Panc1 (cell line): ENCODE results near the gene ITGB2. TPM values are rescaled to one million over a fixed set of nuclear protein-coding genes. Genes with fewer than 3 reads are reported as not detected.

Experiments used
- ATAC-seq: fragments of 200-7000 bp; cut with Tn5 transposase; 2 replicates; pipeline ENCODE4 v1.9.1; 2020; ENCODE audit warnings: mild to moderate bottlenecking, moderate library complexity
- BruUV-seq: library from RNA; stranded (reverse); fragments of 400-500 nt; replicated peaks from 2 replicates; lab custom pipeline; 2021; lab: Mats Ljungman, UMichigan
- CTCF ChIA-PET: fragments of 300-600 bp; sonication (Branson Sonifier 250); formaldehyde crosslinking; loops from one replicate; lab custom pipeline; 2022; ENCODE audit warnings: antibody characterized with exemption; lab: Charles Lee
- POLR2A ChIA-PET: fragments of 300-600 bp; sonication (Branson Sonifier 250); formaldehyde crosslinking; loops from one replicate; lab custom pipeline; 2022; ENCODE audit warnings: antibody characterized with exemption; lab: Charles Lee
- DNase-seq: peaks from one replicate; pipeline ENCODE4 v3.0.0-alpha.2; 2010; ENCODE audit warnings: low read depth, low spot score
- H3K27ac ChIP-seq: 2 replicates; pipeline ENCODE4 v1.5.1; 2011; ENCODE audit warnings: mild to moderate bottlenecking, low read length, inconsistent platforms
- H3K27me3 ChIP-seq: fragments of 200-500 bp; sonication (Bioruptor generic); 2 replicates; pipeline ENCODE4 v1.6.0; 2014; ENCODE audit warnings: low read length, inconsistent platforms; ENCODE audit not compliant: control insufficient read depth, insufficient read depth
- H3K36me3 ChIP-seq: fragments of 200-500 bp; sonication (Bioruptor generic); 2 replicates; pipeline ENCODE4 v1.5.1; 2014; ENCODE audit warnings: inconsistent platforms, mild to moderate bottlenecking, low read length, moderate library complexity; ENCODE audit not compliant: control insufficient read depth, insufficient read depth
- H3K4me1 ChIP-seq: 2 replicates; pipeline ENCODE4 v1.5.1; 2011; ENCODE audit warnings: inconsistent platforms, mild to moderate bottlenecking, low read length, moderate library complexity; ENCODE audit not compliant: control insufficient read depth, insufficient read depth
- H3K4me3 ChIP-seq, 2 experiments: 2 replicates each; pipeline ENCODE4 v1.5.1; 2011 to 2012; ENCODE audit warnings: low read depth in 2 of 2, low read length in 2 of 2, mild to moderate bottlenecking in 2 of 2, inconsistent platforms in 1 of 2, moderate library complexity in 1 of 2
- H3K9me3 ChIP-seq: fragments of 200-500 bp; sonication (Bioruptor generic); 2 replicates; pipeline ENCODE4 v1.5.1; 2014; ENCODE audit warnings: low read depth, mild to moderate bottlenecking, inconsistent platforms, low read length, moderate library complexity; ENCODE audit not compliant: control insufficient read depth, insufficient read depth
- CTCF ChIP-seq: fragments of 450-650 bp; IDR thresholded peaks from 2 replicates; pipeline ENCODE4 v1.5.1; 2017; ENCODE audit warnings: mild to moderate bottlenecking
- POLR2AphosphoS5 ChIP-seq: IDR thresholded peaks from 2 replicates; pipeline ENCODE4 v1.6.1; 2012; ENCODE audit warnings: mild to moderate bottlenecking, low read depth, low read length, moderate library complexity
- REST ChIP-seq, 2 experiments: IDR thresholded peaks; 2 replicates each; pipeline ENCODE4 v1.6.1; 2011 to 2012; ENCODE audit warnings: low read depth in 2 of 2, control low read depth in 1 of 2, low read length in 1 of 2, mild to moderate bottlenecking in 1 of 2, moderate library complexity in 1 of 2; ENCODE audit not compliant: insufficient read depth in 1 of 2
- SIN3A ChIP-seq: IDR thresholded peaks from 2 replicates; pipeline ENCODE4 v1.6.1; 2012; ENCODE audit warnings: low read depth, mild to moderate bottlenecking, low read length, moderate library complexity, borderline replicate concordance; ENCODE audit not compliant: insufficient read depth
- TCF7L2 ChIP-seq: IDR thresholded peaks from 2 replicates; pipeline ENCODE4 v1.6.1; 2011; ENCODE audit warnings: mild to moderate bottlenecking, low read depth, low read length, inconsistent platforms
- in situ Hi-C: cut with HindIII; loops from 2 replicates; pipeline ENCODE4 v1.10.0; 2016; ENCODE audit warnings: low sequenced_read_pairs, low pct_unique_long_range_greater_than_20kb
- intact Hi-C: fragments of 100-400 bp; cut with micrococcal nuclease; formaldehyde crosslinking; loops from one replicate; pipeline ENCODE4 v1.10.0; 2022; ENCODE audit not compliant: unreplicated experiment
- total RNA-seq: library from RNA; stranded (reverse); gene quantifications from one replicate; pipeline ENCODE4 v1.2.1, GENCODE V29; 2021; ENCODE audit not compliant: unreplicated experiment

ITGB2 gene
- total RNA-seq, 1 experiment from 2014 or later: 3.0 TPM

- Histone ChIP-seq H3K36me3 (no peaks in the 10 kb centered on the region), H3K27me3 (no peaks in the 10 kb centered on the region), H3K4me3 (no peak overlapping the region), H3K4me1 (no peaks in the 10 kb centered on the region), H3K27ac (no peak overlapping the region), H3K9me3 (no peaks in the 10 kb centered on the region)
- CTCF ChIA-PET: interaction anchor here (0.6 to 1.0 kb wide), 8 partner anchors 8 to 1060 kb away, joined by 3 to 11 read pairs (median 6); no protein-coding TSS in a partner anchor
- in situ Hi-C loops: no loop called here
- no TSS peak for BruUV-seq
- peak; percentile 83 for ATAC-seq
- peak; percentile 92 for TF ChIP-seq CTCF
- no peak for TF ChIP-seq REST (IDR thresholded peaks at IDR 0.05; ENCODE audit: insufficient read depth in 1 of 2, low read depth in 2 of 2, low read length in 1 of 2)
- intact Hi-C loops: loop anchor here (5.0 kb wide), 1 partner anchor 40 kb away; no protein-coding TSS in a partner anchor
- DNase-seq: no peak
- POLR2A ChIA-PET: interaction anchor here (0.6 to 0.7 kb wide), 3 partner anchors 22 to 874 kb away, joined by 3 to 13 read pairs (median 4); no protein-coding TSS in a partner anchor
Observed at GRCh38 chr21:44892536-44893277, 28.0 kb downstream of the ITGB2 start.

- no peak for ATAC-seq
- no peaks in the 10 kb centered on the region for H3K9me3 ChIP-seq
- no peaks in the 10 kb centered on the region for H3K36me3 ChIP-seq
- no peak overlapping the region for H3K27ac ChIP-seq
- intact Hi-C loops: loop anchor here (5.0 kb wide), 1 partner anchor 40 kb away; no protein-coding TSS in a partner anchor
- ChIA-PET CTCF (interaction anchor here (0.6 to 1.0 kb wide), 7 partner anchors 8 to 1060 kb away, joined by 3 to 11 read pairs (median 5); no protein-coding TSS in a partner anchor), POLR2A (interaction anchor here (0.6 kb wide), 1 partner anchor 23 kb away, joined by 4 read pairs; no protein-coding TSS in a partner anchor)
- H3K27me3 ChIP-seq: no peaks in the 10 kb centered on the region
- H3K4me3 ChIP-seq: no peak overlapping the region
- no peaks in the 10 kb centered on the region for H3K4me1 ChIP-seq
- in situ Hi-C loops: no loop called here
- BruUV-seq: no TSS peak
- DNase-seq: no peak
- no peak for TF ChIP-seq POLR2AphosphoS5
- TF ChIP-seq TCF7L2: no peak
- no peak for TF ChIP-seq REST (IDR thresholded peaks at IDR 0.05; ENCODE audit: insufficient read depth in 1 of 2, low read depth in 2 of 2, low read length in 1 of 2)
- TF ChIP-seq SIN3A: no peak
- no peak for TF ChIP-seq CTCF
Observed at GRCh38 chr21:44892095-44892494, 28.6 kb downstream of the ITGB2 start.
